HEK293 (cell line): ENCODE measurements around the gene LMO1.

Source experiments
- CTCF ChIP-seq: fragments of 450-650 bp; formaldehyde crosslinking; IDR thresholded peaks from 2 replicates; pipeline ENCODE4 v1.5.1; 2016; ENCODE audit warnings: missing biosample characterization, missing genetic modification characterization
- ELK4 ChIP-seq: IDR thresholded peaks from 2 replicates; pipeline ENCODE4 v1.6.1; 2011; ENCODE audit warnings: mild to moderate bottlenecking, low read depth, low read length, borderline replicate concordance
- KLF17 ChIP-seq: fragments of 450-650 bp; formaldehyde crosslinking; IDR thresholded peaks from 2 replicates; pipeline ENCODE4 v1.5.1; 2016; ENCODE audit warnings: missing biosample characterization, missing genetic modification characterization
- KLF9 ChIP-seq: fragments of 450-650 bp; formaldehyde crosslinking; IDR thresholded peaks from 2 replicates; pipeline ENCODE4 v1.5.1; 2016; ENCODE audit warnings: missing biosample characterization, missing genetic modification characterization, low read depth
- OSR2 ChIP-seq: fragments of 450-650 bp; formaldehyde crosslinking; IDR thresholded peaks from 2 replicates; pipeline ENCODE4 v1.5.1; 2016; ENCODE audit warnings: missing biosample characterization, missing genetic modification characterization
- PRDM10 ChIP-seq: fragments of 450-650 bp; formaldehyde crosslinking; IDR thresholded peaks from 2 replicates; pipeline ENCODE4 v1.5.1; 2016; ENCODE audit warnings: missing biosample characterization, missing genetic modification characterization
- SALL2 ChIP-seq: fragments of 450-650 bp; formaldehyde crosslinking; IDR thresholded peaks from 2 replicates; pipeline ENCODE4 v1.5.0; 2017; ENCODE audit warnings: missing biosample characterization, mild to moderate bottlenecking, missing genetic modification characterization, borderline replicate concordance
- YY2 ChIP-seq: fragments of 450-650 bp; formaldehyde crosslinking; IDR thresholded peaks from 2 replicates; pipeline ENCODE4 v1.5.1; 2016; ENCODE audit warnings: missing biosample characterization, missing genetic modification characterization
- ZBTB1 ChIP-seq: fragments of 450-650 bp; formaldehyde crosslinking; IDR thresholded peaks from 2 replicates; pipeline ENCODE4 v1.5.1; 2016; ENCODE audit warnings: missing biosample characterization, missing genetic modification characterization
- ZFHX2 ChIP-seq: fragments of 450-650 bp; formaldehyde crosslinking; conservative IDR thresholded peaks from 2 replicates; pipeline ENCODE4 v1.5.1; 2016; ENCODE audit warnings: missing biosample characterization, missing genetic modification characterization
- ZNF2 ChIP-seq: fragments of 450-650 bp; formaldehyde crosslinking; IDR thresholded peaks from 2 replicates; pipeline ENCODE4 v1.5.1; 2016; ENCODE audit warnings: missing biosample characterization, missing genetic modification characterization
- ZNF280C ChIP-seq: fragments of 450-650 bp; formaldehyde crosslinking; IDR thresholded peaks from 2 replicates; pipeline ENCODE4 v1.5.1; 2016; ENCODE audit warnings: missing biosample characterization, missing genetic modification characterization
- ZNF362 ChIP-seq: fragments of 450-650 bp; formaldehyde crosslinking; IDR thresholded peaks from 2 replicates; pipeline ENCODE4 v1.5.1; 2016; ENCODE audit warnings: missing biosample characterization, missing genetic modification characterization
- ZNF398 ChIP-seq: fragments of 450-650 bp; formaldehyde crosslinking; IDR thresholded peaks from 2 replicates; pipeline ENCODE4 v1.5.1; 2017; ENCODE audit warnings: missing biosample characterization, missing genetic modification characterization
- ZNF433 ChIP-seq: fragments of 450-650 bp; formaldehyde crosslinking; IDR thresholded peaks from 2 replicates; pipeline ENCODE4 v1.5.1; 2016; ENCODE audit warnings: missing biosample characterization, missing genetic modification characterization, low read depth
- ZNF473 ChIP-seq: fragments of 450-650 bp; formaldehyde crosslinking; IDR thresholded peaks from 2 replicates; pipeline ENCODE4 v1.5.1; 2017; ENCODE audit warnings: missing biosample characterization, missing genetic modification characterization
- ZNF513 ChIP-seq: fragments of 450-650 bp; IDR thresholded peaks from 2 replicates; pipeline ENCODE4 v1.5.1; 2018; ENCODE audit warnings: missing biosample characterization, missing genetic modification characterization
- ZNF623 ChIP-seq: fragments of 450-650 bp; formaldehyde crosslinking; IDR thresholded peaks from 2 replicates; pipeline ENCODE4 v1.5.1; 2016; ENCODE audit warnings: missing biosample characterization, missing genetic modification characterization
- ZNF701 ChIP-seq: fragments of 450-650 bp; formaldehyde crosslinking; IDR thresholded peaks from 2 replicates; pipeline ENCODE4 v1.5.1; 2016; ENCODE audit warnings: missing biosample characterization, missing genetic modification characterization
- ZNF76 ChIP-seq: fragments of 450-650 bp; formaldehyde crosslinking; IDR thresholded peaks from 2 replicates; pipeline ENCODE4; 2016; ENCODE audit warnings: low read depth, missing biosample characterization, missing genetic modification characterization, borderline replicate concordance
- ZNF776 ChIP-seq: fragments of 450-650 bp; formaldehyde crosslinking; IDR thresholded peaks from 2 replicates; pipeline ENCODE4 v1.5.0; 2017; ENCODE audit warnings: missing biosample characterization, missing genetic modification characterization, borderline replicate concordance
- ZSCAN30 ChIP-seq: fragments of 450-650 bp; IDR thresholded peaks from 2 replicates; pipeline ENCODE4 v1.5.1; 2018; ENCODE audit warnings: missing biosample characterization, mild to moderate bottlenecking, missing genetic modification characterization, moderate library complexity

Gene LMO1

GRCh38 chr11:8229299-8230177 lies 34.1 kb downstream of the LMO1 start (continued):
- no peak for TF ChIP-seq ZNF280C
- TF ChIP-seq YY2 (tag by site-specific recombination), result no peak
- no peak for TF ChIP-seq ZBTB1 (tag by site-specific recombination)
- no peak for TF ChIP-seq ZNF76 (tag by site-specific recombination)
- TF ChIP-seq ZNF362, result no peak
- peak; percentile 84 for TF ChIP-seq PRDM10 (tag by site-specific recombination)
- peak; percentile 79 for TF ChIP-seq ZNF398 (tag by site-specific recombination)
- no peak for TF ChIP-seq ZNF776
- no peak for TF ChIP-seq ZNF473
- no peak; the same call in 1 of the 2 replicates for TF ChIP-seq ZNF2 (tag by site-specific recombination)
- no peak for TF ChIP-seq ZNF701 (tag by site-specific recombination)
- 0 out of 2 replicates have a peak, but pooled peaks have one; percentile 34 for TF ChIP-seq ZSCAN30 (tag by site-specific recombination)
- peak; percentile 67 for TF ChIP-seq OSR2 (tag by site-specific recombination)
- no peak for TF ChIP-seq KLF9 (tag by site-specific recombination)
- no peak for TF ChIP-seq ZNF513 (tag by site-specific recombination)
- TF ChIP-seq CTCF (tag by site-specific recombination), result no peak
- peak; percentile 95 for TF ChIP-seq KLF17 (tag by site-specific recombination)
- TF ChIP-seq ZNF623 (tag by site-specific recombination), result no peak
- TF ChIP-seq SALL2, result no peak
- no peak for TF ChIP-seq ZFHX2 (tag by site-specific recombination)
- TF ChIP-seq ELK4, result no peak
- TF ChIP-seq ZNF433 (tag by site-specific recombination), result no peak
